Measurements from ENCODE around the gene NEK9.

DNA sequence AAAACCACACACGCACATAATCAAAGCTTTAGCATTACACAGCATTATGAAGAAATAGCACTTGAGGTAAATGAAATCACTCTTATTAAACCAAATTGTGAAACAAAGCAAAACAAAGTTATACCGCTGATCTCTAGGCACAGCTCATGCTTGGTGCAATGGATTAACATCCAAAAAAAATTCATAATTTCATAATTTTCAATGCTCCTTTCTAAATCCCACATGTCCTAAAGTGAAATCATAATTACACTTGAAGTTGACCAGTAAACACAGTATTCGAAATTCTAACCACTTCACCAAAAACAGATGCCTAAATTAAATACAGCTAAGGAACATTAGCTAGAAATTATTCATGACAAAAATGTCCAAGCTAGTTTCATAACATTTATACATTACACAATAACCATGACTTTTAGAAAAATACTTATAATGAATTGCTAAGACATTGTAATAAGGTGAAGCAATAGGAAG lies 77.1 kb downstream of the NEK9 start:
- no peak for TF ChIP-seq CTCF (IDR thresholded peaks at IDR 0.05)
- TF ChIP-seq EZH2 (IDR thresholded peaks at IDR 0.05; ENCODE audit: borderline replicate concordance, insufficient read depth, low read depth, low read length, poor library complexity, severe bottlenecking): no peak

Measured in B cell (primary cell).